ENCODE results near the gene PAPLN. TPM values are rescaled to one million over a fixed set of nuclear protein-coding genes. Genes with fewer than 3 reads are reported as not detected.

Gene PAPLN
- total and polyA plus RNA-seq, 2 of the 8 experiments (the other 6 are each of a cell fraction or from before 2014, with no cell fraction given) = 14.8 to 25.6 TPM

DNA sequence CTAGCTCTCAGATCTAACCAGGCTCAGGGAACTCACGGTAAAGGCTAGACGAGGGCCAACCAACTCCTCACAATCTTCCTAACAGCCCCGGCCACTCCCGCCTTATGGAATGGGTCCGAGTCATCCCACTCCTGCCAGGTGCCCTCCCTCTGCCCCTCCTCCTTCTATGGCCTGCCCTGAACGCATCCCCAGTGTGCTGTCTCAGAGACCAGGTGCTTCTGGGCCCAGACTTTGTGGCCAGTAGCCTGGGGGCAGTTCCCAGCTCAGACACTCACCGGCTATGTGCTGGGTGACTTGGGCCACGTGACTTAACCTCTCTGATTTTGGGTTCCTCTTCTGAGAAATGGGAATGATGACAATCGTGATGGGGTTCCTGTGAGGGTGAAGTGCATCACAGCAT lies 22.5 kb downstream of the PAPLN start:
- Histone ChIP-seq H3K9ac (replicated peaks in 1 of 4; ENCODE audit: extremely low read depth in 1 of 4, low read depth in 3 of 4, low read length in 3 of 4) (no peak overlapping the region), H3K18ac (ENCODE audit: extremely low read depth, low read length) (no peak overlapping the region), H4K5ac (ENCODE audit: insufficient read length, low read depth, low read length) (no peak overlapping the region), H3K27ac (ENCODE audit: low read depth, low read length) (no peak overlapping the region), H3K4me3 (ENCODE audit: extremely low read depth in 1 of 4, insufficient read depth in 2 of 4, low read depth in 3 of 4, low read length in 4 of 4) (no peak overlapping the region), H3K4ac (replicated peaks; ENCODE audit: insufficient read length, low read depth, low read length) (no peak overlapping the region), H3K79me2 (ENCODE audit: control insufficient read depth in 1 of 2, insufficient read depth in 2 of 2, low read length in 2 of 2) (no peaks in the 10 kb centered on the region), H3K56ac (replicated peaks; ENCODE audit: insufficient read length, low read depth, low read length) (no peak overlapping the region), H4K20me1 (replicated peaks in 1 of 2; ENCODE audit: control insufficient read depth in 1 of 2, insufficient read depth in 2 of 2, low read length in 2 of 2) (peaks cover 0 to 7% of the 10 kb centered on the region in 2 experiments), H3K27me3 (replicated peaks in 1 of 4; ENCODE audit: control insufficient read depth in 3 of 4, extremely low read depth in 1 of 4, insufficient read depth in 3 of 4, low read length in 3 of 4) (no peaks in the 10 kb centered on the region), H2BK12ac (ENCODE audit: low read depth, low read length) (peak overlapping the region; percentile 39; the same call in 1 of the 2 replicates), H3K4me1 (replicated peaks in 1 of 4; ENCODE audit: control insufficient read depth in 3 of 4, insufficient read depth in 4 of 4, low read length in 3 of 4) (no peaks in the 10 kb centered on the region; a peak in 1 of 7 replicates), H3K4me2 (ENCODE audit: insufficient read depth in 1 of 2, low read depth in 2 of 2, low read length in 2 of 2) (no peak overlapping the region), H3K36me3 (ENCODE audit: control insufficient read depth in 2 of 4, insufficient read depth in 4 of 4, low read length in 3 of 4) (peaks cover 0 to 24% (median 6%) of the 10 kb centered on the region in 4 experiments; a peak in 4 of 8 replicates), H3K23me2 (ENCODE audit: low read depth, low read length) (no peaks in the 10 kb centered on the region), H3K79me1 (ENCODE audit: low read depth, low read length) (no peaks in the 10 kb centered on the region), H2BK20ac (ENCODE audit: low read length) (no peak overlapping the region), H2BK5ac (ENCODE audit: low read depth, low read length) (no peak overlapping the region), H2BK120ac (replicated peaks; ENCODE audit: low read depth, low read length) (no peak overlapping the region), H3K23ac (ENCODE audit: insufficient read length) (no peak overlapping the region), H2BK15ac (ENCODE audit: low read length) (no peak overlapping the region), H4K91ac (replicated peaks; ENCODE audit: insufficient read length, low read length) (no peak overlapping the region), H3K14ac (ENCODE audit: insufficient read length) (no peak overlapping the region), H4K8ac (ENCODE audit: extremely low read depth, insufficient read depth, low read length) (no peak overlapping the region; the same call in 1 of the 2 replicates), H2AK5ac (ENCODE audit: low read depth, low read length) (no peak overlapping the region), H3K9me3 (ENCODE audit: insufficient read depth in 2 of 2, low read depth in 1 of 2, low read length in 1 of 2) (no peaks in the 10 kb centered on the region), H2AFZ (ENCODE audit: low read length) (no peak overlapping the region)
- ChIA-PET POLR2A (ENCODE audit: partially characterized antibody) (interaction anchor here (1.0 to 1.4 kb wide), 2 partner anchors 9 to 42 kb away, joined by 3 to 4 read pairs; no protein-coding TSS in a partner anchor), CTCF (ENCODE audit: partially characterized antibody) (interaction anchor here (1.0 kb wide), 2 partner anchors 24 to 27 kb away, joined by 4 to 5 read pairs; no protein-coding TSS in a partner anchor)
- WGBS, 2 experiments (ENCODE audit: extremely low coverage in 1 of 2, insufficient coverage in 1 of 2, insufficient read length in 1 of 2, insufficient replicate concordance in 2 of 2, low coverage in 1 of 2, low lambda C conversion rate in 2 of 2, missing lambda C conversion rate in 1 of 2) = 89% methylated on average over 9 of the region's 9 CpGs; no CpG with 5 or more reads in 1 of the 2 experiments
- TF ChIP-seq SIRT6 (IDR thresholded peaks at IDR 0.05; ENCODE audit: low read length) = no peak
- 0 out of 2 replicates have a peak, but pooled peaks have one; percentile 32 for TF ChIP-seq KDM1A (IDR thresholded peaks at IDR 0.05; ENCODE audit: borderline replicate concordance, low read length)
- DNase-seq (ENCODE audit: low read depth in 1 of 2, low spot score in 2 of 2) (no peak), FAIRE-seq (no peak)

All from H1 (cell line).